Stimulated activated CD4-positive, alpha-beta T cell treated with anti-CD3 and anti-CD28 coated beads, Interleukin-1b, Interleukin-23, amount 100 ng/mL, for 1 hour (primary cell): ENCODE measurements around the gene PLEKHH2.

Experiments
- DNase-seq, 2 donors: peaks; one replicate each; pipeline ENCODE4 v3.0.0-alpha.2; 2020; ENCODE audit warnings: low read depth in 2 of 2

PLEKHH2 gene

DNA sequence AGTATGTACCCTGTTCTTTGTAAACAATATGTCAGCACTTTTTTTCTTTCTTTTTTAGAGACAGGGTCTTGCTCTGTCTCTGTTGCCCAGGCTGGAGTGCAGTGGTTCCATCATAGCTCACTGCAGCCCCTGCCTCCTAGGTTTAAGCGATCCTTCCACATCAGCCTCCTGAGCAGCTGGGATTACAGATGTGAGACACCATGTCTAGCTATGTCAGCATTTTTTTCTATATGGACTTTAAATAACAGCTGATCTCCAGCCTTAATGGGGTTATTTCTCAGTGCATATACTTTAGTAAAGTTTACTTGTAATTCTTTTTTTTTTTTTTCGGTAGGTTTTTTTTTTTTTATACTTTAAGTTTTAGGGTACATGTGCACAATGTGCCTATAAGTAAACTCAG, 174.9 kb downstream of the PLEKHH2 start:
- DNase-seq = no peak

DNA sequence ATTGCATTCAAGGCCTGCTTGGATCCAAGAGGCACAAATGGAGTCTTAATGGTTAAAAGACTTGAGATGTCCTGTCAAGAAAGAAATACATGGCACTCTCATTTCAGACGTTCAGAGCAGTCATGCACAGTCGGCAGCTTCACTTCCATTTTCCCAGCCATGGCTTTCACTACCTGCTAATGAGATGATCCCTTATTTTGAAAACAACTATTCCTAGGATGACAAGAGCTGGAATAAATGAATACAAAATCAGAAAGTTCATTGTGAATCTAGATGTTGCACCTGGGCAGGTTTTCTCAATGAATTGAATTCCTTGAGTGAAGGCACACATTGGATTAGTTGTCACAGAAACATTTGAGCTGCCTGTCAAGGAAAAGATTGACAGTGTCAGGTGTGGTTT, 175.9 kb downstream of the PLEKHH2 start:
- no peak for DNase-seq

DNA sequence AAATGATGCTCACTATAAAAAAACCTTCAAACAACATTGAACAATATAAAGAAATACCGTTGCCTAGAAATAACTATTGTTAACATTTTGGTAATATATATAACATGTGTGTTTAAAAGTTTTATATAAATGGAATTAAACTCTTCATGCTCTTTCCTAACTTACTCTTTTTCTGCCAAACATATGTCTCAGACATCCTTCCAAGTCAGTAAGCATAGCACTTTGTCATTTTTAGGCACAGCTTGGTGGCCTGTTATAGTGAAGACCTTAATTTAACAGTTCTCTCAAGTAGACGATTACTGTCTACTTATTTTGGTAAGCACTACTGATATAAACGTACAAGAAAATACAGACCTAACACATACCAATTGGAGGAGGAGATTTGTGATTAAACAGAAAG, 177.7 kb downstream of the PLEKHH2 start:
- DNase-seq = no peak
